SH-SY5Y (cell line): ENCODE data around the gene UBL7.

Experiments used
- GATA2 ChIP-seq: IDR thresholded peaks from 2 replicates; pipeline ENCODE4 v1.6.1; 2011; ENCODE audit warnings: mild to moderate bottlenecking, low read depth, low read length
- GATA3 ChIP-seq: IDR thresholded peaks from 2 replicates; pipeline ENCODE4 v1.6.1; 2011; ENCODE audit warnings: low read depth, mild to moderate bottlenecking, low read length, moderate library complexity

- no peak for TF ChIP-seq GATA3
- TF ChIP-seq GATA2, result no peak
These were observed 43.5 kb upstream of the UBL7 start for GRCh38 chr15:74504418-74504817.
